C4-2B (cell line): ENCODE data around the gene LRIG1.

Source experiments
- CTCF ChIP-seq: fragments of 450-650 bp; conservative IDR thresholded peaks from 2 replicates; pipeline ENCODE4 v1.5.1; 2017; ENCODE audit warnings: mild to moderate bottlenecking
- ZFX ChIP-seq: fragments of 450-650 bp; IDR thresholded peaks from 2 replicates; pipeline ENCODE4 v1.6.1; 2017

- TF ChIP-seq CTCF = no peak
- TF ChIP-seq ZFX = no peak
Observed at GRCh38 chr3:66495668-66496045, 5.2 kb downstream of the LRIG1 start.
